ENCODE results near the gene RNF220. TPM values are rescaled to one million over a fixed set of nuclear protein-coding genes. Genes with fewer than 3 reads are reported as not detected.
A peak's percentile ranks its signal among the peaks of the same experiment; 100 is the strongest.

Gene RNF220
- total and polyA plus RNA-seq, 7 experiments from 2014 or later = 83.1 to 127 (median 95.9) TPM

DNA sequence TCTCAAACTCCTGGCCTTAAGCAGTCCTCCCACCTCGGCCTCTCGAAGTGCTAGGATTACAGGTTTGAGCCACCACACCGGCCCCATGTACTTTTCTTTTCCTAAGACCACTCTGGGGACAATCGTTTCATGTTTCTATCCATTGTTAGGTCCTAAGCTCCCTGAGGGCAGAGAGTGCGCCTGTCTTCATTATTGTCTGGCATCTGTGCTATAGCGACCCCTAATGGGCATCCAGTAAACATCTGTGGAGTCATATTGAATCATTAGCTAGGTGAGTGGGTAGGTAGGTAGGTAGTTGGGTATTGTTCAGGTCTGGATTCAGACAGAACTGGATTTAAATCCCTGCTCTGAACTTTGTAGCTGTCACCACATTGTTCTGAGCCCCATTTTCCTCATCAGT lies 203.1 kb downstream of the RNF220 start:
- ChIA-PET CTCF (interaction anchor here (3.9 kb wide), 1 partner anchor 44 kb away, joined by 22 read pairs; no protein-coding TSS in a partner anchor), POLR2A (interaction anchor here (0.6 kb wide), 1 partner anchor 21 kb away, joined by 4 read pairs; no protein-coding TSS in a partner anchor)
- intact Hi-C loops (cut with micrococcal nuclease) = no loop called here
- peaks cover 0 to 7% (median 4%) of the 10 kb centered on the region in 5 donors for H3K27me3 Mint-ChIP-seq
- no peaks in the 10 kb centered on the region for H3K36me3 Mint-ChIP-seq
- peaks cover 0 to 3% (median 0%) of the 10 kb centered on the region in 11 donors for H3K9me3 Mint-ChIP-seq
- no peaks in the 10 kb centered on the region for H3K36me3 ChIP-seq (ENCODE audit: control insufficient read depth in 2 of 3, insufficient read depth in 3 of 3, low read length in 3 of 3)
- DNase-seq (no peak), ATAC-seq (no peak)
- no peaks in the 10 kb centered on the region for H3K27me3 ChIP-seq (ENCODE audit: control insufficient read depth in 2 of 2, insufficient read depth in 2 of 2, low read length in 2 of 2)
- H3K27ac ChIP-seq (ENCODE audit: low read depth, low read length) = no peak overlapping the region
- no peaks in the 10 kb centered on the region for H3K4me1 Mint-ChIP-seq
- H3K9me3 ChIP-seq (ENCODE audit: control insufficient read depth in 2 of 3, low read length in 3 of 3) = no peaks in the 10 kb centered on the region
- no peaks in the 10 kb centered on the region for H3K4me1 ChIP-seq (ENCODE audit: control insufficient read depth in 2 of 2, insufficient read depth in 2 of 2, low read length in 2 of 2)
- H3K27ac Mint-ChIP-seq = no peak overlapping the region
- no peak overlapping the region for H3K4me3 ChIP-seq (ENCODE audit: low read length)
- no peak overlapping the region for H3K4me3 Mint-ChIP-seq

DNA sequence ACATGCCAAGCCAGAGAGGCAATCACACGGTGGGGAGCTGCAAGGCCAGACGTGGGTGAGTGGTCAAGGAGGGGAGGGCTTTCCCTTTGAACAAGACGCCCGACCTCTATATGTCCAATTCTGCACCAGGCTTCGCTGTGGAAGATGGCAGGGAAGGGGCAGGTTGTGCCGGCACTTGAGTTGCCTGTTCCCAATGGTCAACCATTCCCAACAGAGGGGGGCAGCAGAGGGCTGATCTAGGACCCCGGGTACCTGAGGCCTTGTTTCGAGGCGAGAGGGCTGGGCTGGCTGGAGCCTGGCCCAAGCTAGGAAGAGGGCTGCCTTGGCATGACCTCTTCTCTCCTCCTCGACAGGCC lies 204.3 kb downstream of the RNF220 start:
- no peaks in the 10 kb centered on the region for H3K4me1 ChIP-seq (ENCODE audit: control insufficient read depth in 2 of 2, insufficient read depth in 2 of 2, low read length in 2 of 2)
- peak in 3 of 9 donors; percentile 15 to 26 (median 21) for DNase-seq
- no peak overlapping the region for H3K4me3 ChIP-seq (ENCODE audit: low read length)
- Mint-ChIP-seq H3K27me3 (peaks cover 0 to 7% (median 4%) of the 10 kb centered on the region in 5 donors), H3K4me1 (no peaks in the 10 kb centered on the region), H3K4me3 (no peak overlapping the region), H3K9me3 (peaks cover 0 to 3% (median 0%) of the 10 kb centered on the region in 11 donors), H3K27ac (no peak overlapping the region), H3K36me3 (no peaks in the 10 kb centered on the region)
- no peaks in the 10 kb centered on the region for H3K9me3 ChIP-seq (ENCODE audit: control insufficient read depth in 2 of 3, low read length in 3 of 3)
- CTCF ChIA-PET = interaction anchor here (0.9 to 3.9 kb wide), 3 partner anchors 39 to 43 kb away, joined by 3 to 22 read pairs (median 5); no protein-coding TSS in a partner anchor
- H3K27ac ChIP-seq (ENCODE audit: low read depth, low read length) = no peak overlapping the region
- ATAC-seq = no peak
- H3K36me3 ChIP-seq (ENCODE audit: control insufficient read depth in 2 of 3, insufficient read depth in 3 of 3, low read length in 3 of 3) = no peaks in the 10 kb centered on the region
- POLR2A ChIA-PET = no interaction called here
- no peaks in the 10 kb centered on the region for H3K27me3 ChIP-seq (ENCODE audit: control insufficient read depth in 2 of 2, insufficient read depth in 2 of 2, low read length in 2 of 2)
- intact Hi-C loops (cut with micrococcal nuclease) = loop anchor here (1.0 kb wide), 1 partner anchor 44 kb away; no protein-coding TSS in a partner anchor

GRCh38 chr1:44609768-44610526 lies 204.9 kb downstream of the RNF220 start:
- H3K9me3 Mint-ChIP-seq = peaks cover 0 to 3% (median 0%) of the 10 kb centered on the region in 11 donors
- no peak overlapping the region for H3K4me3 Mint-ChIP-seq
- ChIA-PET POLR2A (interaction anchor here (0.6 to 0.7 kb wide), 2 partner anchors 32 to 60 kb away, joined by 3 read pairs; no protein-coding TSS in a partner anchor), CTCF (interaction anchor here (1.1 to 3.9 kb wide), 2 partner anchors 38 to 43 kb away, joined by 5 to 22 read pairs; no protein-coding TSS in a partner anchor)
- Histone ChIP-seq H3K36me3 (ENCODE audit: control insufficient read depth in 2 of 3, insufficient read depth in 3 of 3, low read length in 3 of 3) (no peaks in the 10 kb centered on the region), H3K9me3 (ENCODE audit: control insufficient read depth in 2 of 3, low read length in 3 of 3) (no peaks in the 10 kb centered on the region), H3K4me1 (ENCODE audit: control insufficient read depth in 2 of 2, insufficient read depth in 2 of 2, low read length in 2 of 2) (no peaks in the 10 kb centered on the region), H3K4me3 (ENCODE audit: low read length) (no peak overlapping the region), H3K27me3 (ENCODE audit: control insufficient read depth in 2 of 2, insufficient read depth in 2 of 2, low read length in 2 of 2) (no peaks in the 10 kb centered on the region), H3K27ac (ENCODE audit: low read depth, low read length) (no peak overlapping the region)
- DNase-seq (no peak), ATAC-seq (no peak)
- H3K4me1 Mint-ChIP-seq = no peaks in the 10 kb centered on the region
- H3K27me3 Mint-ChIP-seq = peaks cover 0 to 7% (median 4%) of the 10 kb centered on the region in 5 donors
- H3K27ac Mint-ChIP-seq = peak overlapping the region in 1 of 9 donors; percentile 62
- intact Hi-C loops (cut with micrococcal nuclease) = loop anchor here (1.0 kb wide), 1 partner anchor 43 kb away; no protein-coding TSS in a partner anchor
- H3K36me3 Mint-ChIP-seq = no peaks in the 10 kb centered on the region

GRCh38 chr1:44610527-44611148 lies 205.6 kb downstream of the RNF220 start:
- Mint-ChIP-seq H3K4me1 (no peaks in the 10 kb centered on the region), H3K27ac (no peak overlapping the region), H3K9me3 (peaks cover 0 to 3% (median 0%) of the 10 kb centered on the region in 11 donors), H3K36me3 (no peaks in the 10 kb centered on the region), H3K27me3 (peaks cover 0 to 7% (median 4%) of the 10 kb centered on the region in 5 donors), H3K4me3 (no peak overlapping the region)
- no peaks in the 10 kb centered on the region for H3K4me1 ChIP-seq (ENCODE audit: control insufficient read depth in 2 of 2, insufficient read depth in 2 of 2, low read length in 2 of 2)
- DNase-seq (no peak), ATAC-seq (no peak)
- POLR2A ChIA-PET = interaction anchor here (0.6 to 0.7 kb wide), 2 partner anchors 32 to 59 kb away, joined by 3 read pairs; no protein-coding TSS in a partner anchor
- no peaks in the 10 kb centered on the region for H3K9me3 ChIP-seq (ENCODE audit: control insufficient read depth in 2 of 3, low read length in 3 of 3)
- intact Hi-C loops (cut with micrococcal nuclease) = no loop called here
- H3K4me3 ChIP-seq (ENCODE audit: low read length) = no peak overlapping the region
- H3K27me3 ChIP-seq (ENCODE audit: control insufficient read depth in 2 of 2, insufficient read depth in 2 of 2, low read length in 2 of 2) = no peaks in the 10 kb centered on the region
- no peaks in the 10 kb centered on the region for H3K36me3 ChIP-seq (ENCODE audit: control insufficient read depth in 2 of 3, insufficient read depth in 3 of 3, low read length in 3 of 3)
- H3K27ac ChIP-seq (ENCODE audit: low read depth, low read length) = no peak overlapping the region
- CTCF ChIA-PET = interaction anchor here (3.9 kb wide), 1 partner anchor 42 kb away, joined by 22 read pairs; no protein-coding TSS in a partner anchor

- H3K4me1 Mint-ChIP-seq = no peaks in the 10 kb centered on the region
- POLR2A ChIA-PET = no interaction called here
These were observed 206.4 kb downstream of the RNF220 start for GRCh38 chr1:44611419-44611818.

DNA sequence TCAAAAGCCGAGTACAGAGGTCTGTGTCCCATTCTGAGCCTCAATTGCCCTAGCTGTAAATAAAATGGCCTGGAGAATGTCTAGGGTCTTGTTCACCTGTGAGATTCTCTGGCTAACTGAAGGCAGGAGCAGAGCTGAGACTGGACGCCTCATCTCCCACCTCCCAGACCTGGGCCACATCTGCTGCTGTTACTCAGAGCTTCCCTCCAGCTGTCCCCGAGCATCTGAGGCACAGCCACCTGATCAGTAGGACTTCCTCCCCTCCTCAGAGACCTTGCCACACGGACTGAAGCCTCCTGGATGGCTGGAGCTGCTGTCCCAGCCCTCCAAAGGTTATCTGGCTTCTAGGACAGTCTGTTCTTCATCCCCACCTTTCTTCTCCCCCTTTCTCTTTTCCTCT lies 206.8 kb downstream of the RNF220 start:
- Histone ChIP-seq H3K27ac (ENCODE audit: low read depth, low read length) (no peak overlapping the region), H3K4me1 (ENCODE audit: control insufficient read depth in 2 of 2, insufficient read depth in 2 of 2, low read length in 2 of 2) (no peaks in the 10 kb centered on the region), H3K4me3 (ENCODE audit: low read length) (no peak overlapping the region), H3K27me3 (ENCODE audit: control insufficient read depth in 2 of 2, insufficient read depth in 2 of 2, low read length in 2 of 2) (no peaks in the 10 kb centered on the region), H3K36me3 (ENCODE audit: control insufficient read depth in 2 of 3, insufficient read depth in 3 of 3, low read length in 3 of 3) (no peaks in the 10 kb centered on the region), H3K9me3 (ENCODE audit: control insufficient read depth in 2 of 3, low read length in 3 of 3) (no peaks in the 10 kb centered on the region)
- H3K36me3 Mint-ChIP-seq = no peaks in the 10 kb centered on the region
- no peak overlapping the region for H3K27ac Mint-ChIP-seq
- ChIA-PET POLR2A (no interaction called here), CTCF (no interaction called here)
- no peaks in the 10 kb centered on the region for H3K4me1 Mint-ChIP-seq
- intact Hi-C loops (cut with micrococcal nuclease) = no loop called here
- H3K4me3 Mint-ChIP-seq = no peak overlapping the region
- peaks cover 0 to 7% (median 4%) of the 10 kb centered on the region in 5 donors for H3K27me3 Mint-ChIP-seq
- DNase-seq = no peak
- H3K9me3 Mint-ChIP-seq = peaks cover 0 to 3% (median 0%) of the 10 kb centered on the region in 11 donors
- no peak for ATAC-seq

More at GRCh38 chr1:44611419-44611818, 206.4 kb downstream of the RNF220 start:
- H3K4me3 Mint-ChIP-seq = no peak overlapping the region
- H3K27me3 Mint-ChIP-seq = peaks cover 0 to 7% (median 4%) of the 10 kb centered on the region in 5 donors
- no peaks in the 10 kb centered on the region for H3K36me3 Mint-ChIP-seq
- Histone ChIP-seq H3K36me3 (ENCODE audit: control insufficient read depth in 2 of 3, insufficient read depth in 3 of 3, low read length in 3 of 3) (no peaks in the 10 kb centered on the region), H3K27me3 (ENCODE audit: control insufficient read depth in 2 of 2, insufficient read depth in 2 of 2, low read length in 2 of 2) (no peaks in the 10 kb centered on the region), H3K4me3 (ENCODE audit: low read length) (no peak overlapping the region), H3K4me1 (ENCODE audit: control insufficient read depth in 2 of 2, insufficient read depth in 2 of 2, low read length in 2 of 2) (no peaks in the 10 kb centered on the region), H3K27ac (ENCODE audit: low read depth, low read length) (no peak overlapping the region), H3K9me3 (ENCODE audit: control insufficient read depth in 2 of 3, low read length in 3 of 3) (no peaks in the 10 kb centered on the region)
- peaks cover 0 to 3% (median 0%) of the 10 kb centered on the region in 11 donors for H3K9me3 Mint-ChIP-seq
- DNase-seq = no peak
- H3K27ac Mint-ChIP-seq = no peak overlapping the region
- intact Hi-C loops (cut with micrococcal nuclease) = no loop called here
- ATAC-seq = no peak
- CTCF ChIA-PET = interaction anchor here (3.9 kb wide), 1 partner anchor 41 kb away, joined by 22 read pairs; no protein-coding TSS in a partner anchor

All from naive thymus-derived CD4-positive, alpha-beta T cell (primary cell).